WERI-Rb-1 (cell line): ENCODE results near the gene GPR158.

Experiments used
- DNase-seq: peaks from one replicate; pipeline ENCODE4 v3.0.0-alpha.2; 2020
- H3K27ac ChIP-seq: fragments of 250-450 bp; sonication (Bioruptor Pico); 2 replicates; pipeline ENCODE4 v1.5.1; 2020; ENCODE audit warnings: mild to moderate bottlenecking, moderate library complexity
- H3K27me3 ChIP-seq: fragments of 250-450 bp; sonication (Bioruptor Pico); 2 replicates; pipeline ENCODE4 v1.5.1; 2021; ENCODE audit warnings: mild to moderate bottlenecking, low read depth, moderate library complexity; ENCODE audit not compliant: insufficient read depth, severe bottlenecking
- H3K36me3 ChIP-seq: fragments of 250-450 bp; sonication (Bioruptor Pico); 2 replicates; pipeline ENCODE4 v1.5.1; 2020; ENCODE audit warnings: mild to moderate bottlenecking, moderate library complexity
- H3K4me3 ChIP-seq: 2 replicates; pipeline ENCODE4 v1.5.1; 2011; ENCODE audit warnings: low read depth, mild to moderate bottlenecking, control low read depth, low read length
- H3K9me3 ChIP-seq: fragments of 250-450 bp; sonication (Bioruptor Pico); 2 replicates; pipeline ENCODE4 v1.5.1; 2021; ENCODE audit warnings: mild to moderate bottlenecking, moderate library complexity; ENCODE audit not compliant: severe bottlenecking
- CTCF ChIP-seq: IDR thresholded peaks from 2 replicates; pipeline ENCODE4 v1.5.1; 2011; ENCODE audit warnings: low read depth, mild to moderate bottlenecking, control low read depth, inconsistent platforms, low read length

The GPR158 gene

GRCh38 chr10:25453619-25454018 lies 278.8 kb downstream of the GPR158 start:
- Histone ChIP-seq H3K9me3 (no peaks in the 10 kb centered on the region), H3K4me3 (no peak overlapping the region), H3K27ac (no peak overlapping the region), H3K36me3 (no peaks in the 10 kb centered on the region), H3K27me3 (no peaks in the 10 kb centered on the region)
- TF ChIP-seq CTCF = no peak
- DNase-seq = no peak

- TF ChIP-seq CTCF = no peak
- H3K36me3 ChIP-seq = no peaks in the 10 kb centered on the region
- H3K27me3 ChIP-seq = no peaks in the 10 kb centered on the region
- no peak for DNase-seq
- no peaks in the 10 kb centered on the region for H3K9me3 ChIP-seq
- no peak overlapping the region for H3K27ac ChIP-seq
- no peak overlapping the region for H3K4me3 ChIP-seq
Observed at GRCh38 chr10:25455980-25456567, 281.3 kb downstream of the GPR158 start.

- TF ChIP-seq CTCF = no peak
- no peak overlapping the region for H3K4me3 ChIP-seq
- no peak overlapping the region for H3K27ac ChIP-seq
- DNase-seq = no peak
- H3K9me3 ChIP-seq = no peaks in the 10 kb centered on the region
- H3K36me3 ChIP-seq = no peaks in the 10 kb centered on the region
- H3K27me3 ChIP-seq = no peaks in the 10 kb centered on the region
Observed at GRCh38 chr10:25457552-25457951, 282.8 kb downstream of the GPR158 start.

- DNase-seq = no peak
- Histone ChIP-seq H3K27me3 (no peaks in the 10 kb centered on the region), H3K36me3 (no peaks in the 10 kb centered on the region), H3K9me3 (no peaks in the 10 kb centered on the region), H3K4me3 (no peak overlapping the region), H3K27ac (no peak overlapping the region)
- no peak for TF ChIP-seq CTCF
Observed at GRCh38 chr10:25465582-25466372, 291.0 kb downstream of the GPR158 start.

- Histone ChIP-seq H3K27ac (no peak overlapping the region), H3K9me3 (no peaks in the 10 kb centered on the region), H3K4me3 (no peak overlapping the region), H3K36me3 (no peaks in the 10 kb centered on the region), H3K27me3 (no peaks in the 10 kb centered on the region)
- DNase-seq = no peak
- no peak for TF ChIP-seq CTCF
Observed at GRCh38 chr10:25467881-25468280, 293.1 kb downstream of the GPR158 start.
